Measurements from ENCODE around the gene IRF1.

- TF ChIP-seq CTCF (IDR thresholded peaks at IDR 0.05), result no peak
- no peak for TF ChIP-seq POLR2A (IDR thresholded peaks at IDR 0.05)
Measured at GRCh38 chr5:132435447-132435846, 55.1 kb downstream of the IRF1 start.
